IPS DF 6.9 (cell line): ENCODE results near the gene FAM229B.

Experiments used
- DNase-seq: peaks from one replicate; pipeline ENCODE4 v3.0.0-alpha.2; 2013; ENCODE audit warnings: low read depth, low spot score
- H3K27ac ChIP-seq: one replicate; pipeline ENCODE4 v1.5.1; 2013; ENCODE audit warnings: low read length, control low read depth
- H3K27me3 ChIP-seq: 2 replicates; pipeline ENCODE4 v1.6.1; 2013; ENCODE audit warnings: mild to moderate bottlenecking, low read length; ENCODE audit not compliant: control insufficient read depth, insufficient read depth
- H3K36me3 ChIP-seq: 2 replicates; pipeline ENCODE4 v1.6.1; 2013; ENCODE audit warnings: low read length; ENCODE audit not compliant: control insufficient read depth, insufficient read depth
- H3K4me1 ChIP-seq: 2 replicates; pipeline ENCODE4 v1.6.1; 2013; ENCODE audit warnings: low read length; ENCODE audit not compliant: control insufficient read depth, insufficient read depth
- H3K4me3 ChIP-seq: 2 replicates; pipeline ENCODE4 v1.5.1; 2013; ENCODE audit warnings: mild to moderate bottlenecking, low read length
- H3K9me3 ChIP-seq: 2 replicates; pipeline ENCODE4 v1.6.1; 2013; ENCODE audit warnings: low read length, inconsistent platforms; ENCODE audit not compliant: control insufficient read depth, insufficient read depth
- WGBS: extraction: QIAGEN DNeasy Blood & Tissue Kit; methylation state at CpG from one replicate; pipeline ENCODE4 v1.1.7; 2013; ENCODE audit warnings: mixed read lengths, missing lambda C conversion rate; ENCODE audit not compliant: insufficient read length, insufficient coverage; 5-methylcytosine and 5-hydroxymethylcytosine counted together

Gene FAM229B

GRCh38 chr6:112109262-112109661, 21.9 kb downstream of the FAM229B start:
- WGBS: no CpG with 5 or more reads among the region's 9 CpGs
- Histone ChIP-seq H3K4me1 (no peaks in the 10 kb centered on the region), H3K4me3 (no peak overlapping the region), H3K27me3 (no peaks in the 10 kb centered on the region), H3K27ac (no peak overlapping the region), H3K9me3 (no peaks in the 10 kb centered on the region), H3K36me3 (no peaks in the 10 kb centered on the region)
- DNase-seq: no peak

DNA sequence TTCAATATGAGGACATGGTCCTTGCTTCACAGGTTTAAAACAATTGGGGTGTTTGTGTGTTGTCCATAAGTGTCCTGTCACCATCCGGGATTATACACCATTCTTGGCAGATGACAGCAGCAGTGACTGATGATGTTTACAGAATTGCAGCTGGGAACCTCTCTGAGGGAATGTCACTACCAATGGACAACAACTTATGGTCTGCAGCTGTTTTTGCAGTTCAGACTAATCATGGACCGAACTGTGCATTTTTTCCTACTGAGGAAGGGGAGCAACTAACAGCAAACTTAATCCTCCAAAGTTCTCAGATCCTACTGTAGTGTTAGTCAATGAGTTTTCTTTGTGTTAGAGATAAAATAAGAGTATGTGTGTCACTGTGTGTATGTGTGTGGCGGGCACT, 26.0 kb downstream of the FAM229B start:
- no peak overlapping the region for H3K4me3 ChIP-seq
- no CpG with 5 or more reads among the region's 3 CpGs for whole genome bisulfite sequencing
- no peaks in the 10 kb centered on the region for H3K36me3 ChIP-seq
- H3K27ac ChIP-seq: no peak overlapping the region
- no peaks in the 10 kb centered on the region for H3K27me3 ChIP-seq
- no peaks in the 10 kb centered on the region for H3K9me3 ChIP-seq
- DNase-seq: no peak
- H3K4me1 ChIP-seq: no peaks in the 10 kb centered on the region

- no peaks in the 10 kb centered on the region for H3K9me3 ChIP-seq
- H3K27me3 ChIP-seq: no peaks in the 10 kb centered on the region
- no peaks in the 10 kb centered on the region for H3K36me3 ChIP-seq
- DNase-seq: no peak
- no peak overlapping the region for H3K27ac ChIP-seq
- no peak overlapping the region for H3K4me3 ChIP-seq
- no peaks in the 10 kb centered on the region for H3K4me1 ChIP-seq
These were observed 26.5 kb downstream of the FAM229B start for GRCh38 chr6:112113918-112114317.

DNA sequence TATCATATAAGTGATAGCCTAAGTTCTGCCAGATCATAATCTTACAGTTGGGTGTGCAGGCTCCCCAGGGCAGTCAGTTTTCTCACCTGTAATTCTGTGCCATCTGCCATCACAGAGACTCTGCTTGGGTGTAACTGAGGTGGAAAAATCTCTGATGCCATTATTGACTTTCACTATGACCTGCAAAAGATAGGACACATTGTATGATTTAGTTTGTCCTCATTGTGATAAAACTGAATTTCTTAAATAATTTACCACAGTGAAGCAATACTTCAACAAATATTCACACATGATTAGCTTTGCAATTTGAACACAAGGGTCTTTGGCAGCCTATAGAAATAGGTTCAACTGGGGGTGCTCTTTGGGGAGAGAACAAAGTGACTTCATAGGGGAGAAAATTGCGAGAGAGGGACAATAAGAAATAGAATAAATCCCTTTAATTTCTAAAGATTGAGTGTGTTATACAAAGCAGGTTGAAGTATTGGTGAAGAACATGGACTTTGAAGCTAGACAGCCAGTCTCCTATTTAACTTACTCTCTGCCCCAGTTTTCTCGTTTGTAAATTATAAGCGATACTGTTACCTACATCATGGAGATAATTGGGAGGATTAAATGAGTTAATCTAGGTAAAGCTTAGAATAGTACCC, 27.3 kb downstream of the FAM229B start:
- H3K27ac ChIP-seq: no peak overlapping the region
- no peaks in the 10 kb centered on the region for H3K4me1 ChIP-seq
- H3K4me3 ChIP-seq: no peak overlapping the region
- WGBS: no CpG with 5 or more reads among the region's 3 CpGs
- no peaks in the 10 kb centered on the region for H3K27me3 ChIP-seq
- no peak for DNase-seq
- H3K36me3 ChIP-seq: no peaks in the 10 kb centered on the region
- H3K9me3 ChIP-seq: no peaks in the 10 kb centered on the region

GRCh38 chr6:112116221-112116620, 28.8 kb downstream of the FAM229B start:
- Histone ChIP-seq H3K36me3 (no peaks in the 10 kb centered on the region), H3K4me1 (no peaks in the 10 kb centered on the region), H3K9me3 (no peaks in the 10 kb centered on the region), H3K4me3 (no peak overlapping the region), H3K27me3 (no peaks in the 10 kb centered on the region), H3K27ac (no peak overlapping the region)
- no CpG with 5 or more reads among the region's 1 CpG for WGBS
- no peak for DNase-seq

DNA sequence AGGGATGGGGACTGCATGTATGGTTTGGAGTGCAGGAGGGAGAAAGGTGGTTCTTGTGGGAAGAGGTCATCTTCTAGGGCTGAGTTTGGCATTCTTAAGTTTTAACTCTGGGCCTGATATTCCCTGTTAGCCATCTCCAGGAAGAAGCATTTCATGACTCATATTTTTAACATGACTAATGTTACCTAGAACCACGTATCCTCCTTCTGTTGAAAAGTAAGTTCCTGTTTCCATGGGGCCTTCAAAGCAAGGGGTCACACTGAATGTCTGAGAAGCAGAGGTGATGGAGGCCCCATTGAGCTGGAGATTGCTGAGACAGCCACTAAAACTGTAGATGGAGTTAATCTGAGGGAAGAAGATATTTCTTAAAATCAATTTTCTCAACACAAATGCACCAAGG, 30.2 kb downstream of the FAM229B start:
- Histone ChIP-seq H3K27ac (no peak overlapping the region), H3K4me1 (no peaks in the 10 kb centered on the region), H3K4me3 (no peak overlapping the region), H3K27me3 (no peaks in the 10 kb centered on the region), H3K36me3 (no peaks in the 10 kb centered on the region), H3K9me3 (no peaks in the 10 kb centered on the region)
- no CpG with 5 or more reads among the region's 1 CpG for WGBS
- DNase-seq: no peak

DNA sequence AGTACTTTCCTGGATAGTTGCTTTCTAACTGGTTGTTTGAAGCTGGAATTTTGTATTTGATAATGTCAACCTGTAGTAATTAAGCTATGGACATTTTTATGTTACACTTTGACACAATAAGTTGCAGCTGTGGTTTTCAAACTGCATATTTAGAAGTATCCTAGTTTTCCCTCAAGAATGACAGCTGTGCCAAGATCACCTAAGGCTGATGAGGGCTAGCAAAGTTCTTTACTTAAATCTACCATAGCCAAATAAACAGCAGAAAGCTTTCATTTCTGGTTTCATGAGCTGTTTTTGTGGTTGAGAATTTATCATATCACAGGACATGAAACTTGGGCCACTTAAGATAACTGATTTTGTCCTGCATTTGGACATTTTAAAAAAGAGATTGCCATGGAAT, 30.6 kb downstream of the FAM229B start:
- H3K27ac ChIP-seq: no peak overlapping the region
- H3K4me1 ChIP-seq: no peaks in the 10 kb centered on the region
- no peak overlapping the region for H3K4me3 ChIP-seq
- H3K36me3 ChIP-seq: no peaks in the 10 kb centered on the region
- no peak for DNase-seq
- H3K9me3 ChIP-seq: no peaks in the 10 kb centered on the region
- H3K27me3 ChIP-seq: no peaks in the 10 kb centered on the region

GRCh38 chr6:112122756-112123155, 35.4 kb downstream of the FAM229B start:
- no CpG with 5 or more reads among the region's 2 CpGs for WGBS
- no peak for DNase-seq
- Histone ChIP-seq H3K27ac (no peak overlapping the region), H3K9me3 (no peaks in the 10 kb centered on the region), H3K27me3 (no peaks in the 10 kb centered on the region), H3K4me1 (no peaks in the 10 kb centered on the region; the same call in 1 of the 2 replicates), H3K36me3 (no peaks in the 10 kb centered on the region), H3K4me3 (no peak overlapping the region)

DNA sequence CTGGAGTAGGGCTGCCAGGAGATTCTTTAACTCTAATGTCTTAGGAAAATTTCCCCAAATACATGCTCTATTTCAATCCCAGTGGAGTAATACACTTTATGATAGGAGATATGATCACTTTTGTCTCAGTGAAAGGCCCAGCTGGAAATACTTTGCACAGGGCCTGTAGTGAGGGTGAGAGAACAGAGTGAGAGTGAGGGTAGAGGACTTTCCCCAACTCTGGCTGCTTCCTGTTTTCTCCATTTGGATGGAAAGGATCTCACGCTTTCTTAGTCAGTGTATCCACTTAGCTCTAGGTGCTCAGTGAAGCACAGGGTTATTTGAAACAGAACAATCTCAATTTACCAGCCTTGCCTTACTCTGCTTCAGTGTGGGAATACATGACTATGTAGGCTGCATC, 36.6 kb downstream of the FAM229B start:
- Histone ChIP-seq H3K27me3 (no peaks in the 10 kb centered on the region), H3K4me1 (no peaks in the 10 kb centered on the region; the same call in 1 of the 2 replicates), H3K4me3 (no peak overlapping the region), H3K9me3 (no peaks in the 10 kb centered on the region), H3K27ac (no peak overlapping the region), H3K36me3 (no peaks in the 10 kb centered on the region)
- WGBS: no CpG with 5 or more reads among the region's 1 CpG
- no peak for DNase-seq

DNA sequence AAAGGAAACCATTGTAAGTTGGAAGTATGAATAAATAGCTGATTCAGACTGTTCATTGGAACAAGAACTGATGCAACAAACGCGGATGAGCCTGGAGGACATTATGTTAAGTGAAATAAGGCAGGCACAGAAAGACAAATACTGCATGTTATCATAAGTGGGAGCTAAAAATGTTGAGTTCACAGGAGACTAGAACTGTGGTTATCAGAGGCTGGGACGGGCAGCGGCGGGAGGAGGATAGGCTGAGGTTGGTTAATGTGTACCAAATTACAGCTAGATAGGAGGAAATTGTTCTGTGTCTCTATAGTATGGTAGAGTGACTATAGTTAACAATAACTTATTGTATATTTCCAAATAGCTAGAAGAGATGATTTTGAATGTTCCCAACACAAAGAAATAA, 40.8 kb downstream of the FAM229B start:
- Histone ChIP-seq H3K27me3 (no peaks in the 10 kb centered on the region), H3K27ac (no peak overlapping the region), H3K36me3 (no peaks in the 10 kb centered on the region), H3K9me3 (no peaks in the 10 kb centered on the region), H3K4me3 (no peak overlapping the region), H3K4me1 (no peaks in the 10 kb centered on the region; the same call in 1 of the 2 replicates)
- WGBS: no CpG with 5 or more reads among the region's 5 CpGs
- DNase-seq: no peak

GRCh38 chr6:112130878-112131277, 43.5 kb downstream of the FAM229B start:
- Histone ChIP-seq H3K27me3 (no peaks in the 10 kb centered on the region), H3K4me3 (no peak overlapping the region), H3K27ac (no peak overlapping the region), H3K36me3 (no peaks in the 10 kb centered on the region), H3K4me1 (no peaks in the 10 kb centered on the region), H3K9me3 (no peaks in the 10 kb centered on the region)
- no peak for DNase-seq
- WGBS: no CpG with 5 or more reads among the region's 3 CpGs
